Lung (tissue), 12 donors: ENCODE measurements around the gene SS18L1. TPM values are rescaled to one million over a fixed set of nuclear protein-coding genes. Genes with fewer than 3 reads are reported as not detected.

Source experiments
- ATAC-seq: fragments of 200-7000 bp; cut with Tn5 transposase; one replicate; pipeline ENCODE4 v1.9.1; 2020; ENCODE audit warnings: moderate number of reproducible peaks; ENCODE audit not compliant: insufficient read depth, low FRiP score
- DNase-seq, 3 donors: peaks; one replicate each; pipeline ENCODE4 v3.0.0-alpha.2; 2013 to 2017
- H3K27ac ChIP-seq, 2 donors: one replicate each; pipeline ENCODE4 v1.5.1; 2013; ENCODE audit warnings: mild to moderate bottlenecking in 2 of 2, moderate library complexity in 2 of 2, control low read depth in 1 of 2, inconsistent platforms in 1 of 2, low read depth in 1 of 2, low read length in 1 of 2
- H3K27me3 ChIP-seq, 3 donors: one replicate each; pipeline ENCODE4 v1.5.1; 2013; ENCODE audit warnings: low read length in 2 of 3; ENCODE audit not compliant: control insufficient read depth in 3 of 3, insufficient read depth in 3 of 3
- H3K36me3 ChIP-seq, 4 donors: one replicate each; pipeline ENCODE4 v1.5.1; 2013; ENCODE audit warnings: low read length in 4 of 4, mild to moderate bottlenecking in 1 of 4, moderate library complexity in 1 of 4; ENCODE audit not compliant: control insufficient read depth in 4 of 4, insufficient read depth in 4 of 4
- H3K4me1 ChIP-seq, 5 donors: one replicate each; pipeline ENCODE4 v1.5.1; 2013; ENCODE audit warnings: low read length in 5 of 5, mild to moderate bottlenecking in 2 of 5, moderate library complexity in 1 of 5; ENCODE audit not compliant: control insufficient read depth in 5 of 5, insufficient read depth in 5 of 5
- H3K4me3 ChIP-seq: one replicate; pipeline ENCODE4 v1.5.1; 2013; ENCODE audit warnings: mild to moderate bottlenecking, control low read depth, moderate library complexity
- H3K9ac ChIP-seq, 2 donors: one replicate each; pipeline ENCODE4 v1.5.1; 2013; ENCODE audit warnings: low read length in 2 of 2, control low read depth in 1 of 2; ENCODE audit not compliant: insufficient read depth in 1 of 2
- H3K9me3 ChIP-seq, 4 donors: one replicate each; pipeline ENCODE4 v1.5.1; 2013; ENCODE audit warnings: low read length in 3 of 4, mild to moderate bottlenecking in 1 of 4, moderate library complexity in 1 of 4; ENCODE audit not compliant: control insufficient read depth in 4 of 4, insufficient read depth in 3 of 4
- WGBS, 2 donors: extraction: QIAGEN DNeasy Blood & Tissue Kit; methylation state at CpG; one replicate each; pipeline ENCODE4 v1.1.7; 2013; 5-methylcytosine and 5-hydroxymethylcytosine counted together
- polyA plus RNA-seq, 2 donors: library from polyadenylated mRNA; stranded (reverse); fragments of 200-250 nt; gene quantifications; one replicate each; pipeline ENCODE4 v1.2.1, GENCODE V29; 2013
- total RNA-seq, 2 donors: library from RNA; depleted of rRNA in 1 of 2; stranded (reverse); fragments of >200 nt in 1 of 2; gene quantifications; one replicate each; pipeline ENCODE4 v1.2.1, GENCODE V29; 2014 to 2021
- TF ChIP-seq, protein P1 (sequence below): IDR thresholded peaks from 2 replicates; pipeline ENCODE4 v1.5.1; 2012; ENCODE audit warnings: mild to moderate bottlenecking; ENCODE audit errors: control extremely low read depth, extremely low read depth
- donor health status: control.
- donor health status: control.
- donor health status: Bipolar disorder and iron deficiency.
- donor health status: healthy.
- donor health status: DM: yes; HTN: yes; CAD: no.

Gene SS18L1
- total and polyA plus RNA-seq, 4 donors: 7.2 to 24.1 (median 14.9) TPM

DNA sequence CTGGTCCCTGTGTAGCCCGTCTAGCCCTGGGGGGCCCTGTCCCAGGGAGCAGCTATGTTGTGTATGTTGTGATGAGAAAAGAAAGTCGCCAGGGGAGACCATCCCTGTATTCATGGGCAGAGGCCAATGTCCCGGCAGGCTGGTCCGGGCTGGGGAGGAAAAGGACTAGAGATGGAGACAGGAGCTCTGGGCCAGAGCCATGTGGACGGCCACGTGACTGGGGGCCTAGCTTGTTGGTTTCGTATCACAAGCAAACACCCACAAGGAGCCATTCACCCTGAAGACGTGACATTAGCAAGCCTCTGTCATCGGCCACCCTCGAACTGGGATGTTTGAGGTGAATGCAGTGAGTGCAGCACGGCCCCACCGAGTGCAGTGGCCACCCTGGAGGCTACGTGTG, 79.4 kb downstream of the SS18L1 start:
- Histone ChIP-seq H3K27me3 (peaks cover 9 to 64% (median 16%) of the 10 kb centered on the region in 3 donors), H3K4me1 (peaks cover 0 to 10% (median 0%) of the 10 kb centered on the region in 5 donors), H3K4me3 (no peak overlapping the region), H3K9me3 (peaks cover 0 to 8% (median 0%) of the 10 kb centered on the region in 4 donors), H3K9ac (no peak overlapping the region), H3K36me3 (no peaks in the 10 kb centered on the region), H3K27ac (no peak overlapping the region)
- TF ChIP-seq, protein P1, sequence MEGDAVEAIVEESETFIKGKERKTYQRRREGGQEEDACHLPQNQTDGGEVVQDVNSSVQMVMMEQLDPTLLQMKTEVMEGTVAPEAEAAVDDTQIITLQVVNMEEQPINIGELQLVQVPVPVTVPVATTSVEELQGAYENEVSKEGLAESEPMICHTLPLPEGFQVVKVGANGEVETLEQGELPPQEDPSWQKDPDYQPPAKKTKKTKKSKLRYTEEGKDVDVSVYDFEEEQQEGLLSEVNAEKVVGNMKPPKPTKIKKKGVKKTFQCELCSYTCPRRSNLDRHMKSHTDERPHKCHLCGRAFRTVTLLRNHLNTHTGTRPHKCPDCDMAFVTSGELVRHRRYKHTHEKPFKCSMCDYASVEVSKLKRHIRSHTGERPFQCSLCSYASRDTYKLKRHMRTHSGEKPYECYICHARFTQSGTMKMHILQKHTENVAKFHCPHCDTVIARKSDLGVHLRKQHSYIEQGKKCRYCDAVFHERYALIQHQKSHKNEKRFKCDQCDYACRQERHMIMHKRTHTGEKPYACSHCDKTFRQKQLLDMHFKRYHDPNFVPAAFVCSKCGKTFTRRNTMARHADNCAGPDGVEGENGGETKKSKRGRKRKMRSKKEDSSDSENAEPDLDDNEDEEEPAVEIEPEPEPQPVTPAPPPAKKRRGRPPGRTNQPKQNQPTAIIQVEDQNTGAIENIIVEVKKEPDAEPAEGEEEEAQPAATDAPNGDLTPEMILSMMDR: no peak
- ATAC-seq (no peak), DNase-seq (no peak)
- 72 to 84% methylated on average over 13 of the region's 13 CpGs for WGBS, 2 donors

DNA sequence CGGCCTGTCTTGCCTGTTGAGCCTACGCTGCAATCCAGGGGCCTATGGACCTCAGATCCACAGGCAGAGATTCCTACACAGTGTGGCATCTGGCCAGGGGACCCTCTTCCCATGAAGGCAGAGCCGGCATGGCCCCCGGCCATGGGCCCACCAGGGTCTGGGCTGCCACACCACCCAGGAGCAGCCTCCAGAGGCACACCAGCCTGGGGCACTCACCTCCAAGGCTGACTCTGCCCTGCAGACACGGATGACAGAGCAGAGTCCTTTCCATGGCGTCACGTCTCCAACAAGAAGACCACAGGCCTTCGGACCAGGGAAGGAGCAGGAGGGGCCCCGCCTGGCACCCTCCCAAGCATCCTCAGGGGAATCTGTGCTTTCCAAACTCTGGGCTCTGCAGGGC, 80.0 kb downstream of the SS18L1 start:
- H3K4me1 ChIP-seq: peaks cover 0 to 10% (median 0%) of the 10 kb centered on the region in 5 donors
- H3K27ac ChIP-seq: no peak overlapping the region
- H3K36me3 ChIP-seq: no peaks in the 10 kb centered on the region
- H3K27me3 ChIP-seq: peaks cover 9 to 58% (median 10%) of the 10 kb centered on the region in 3 donors
- ATAC-seq: no peak
- peaks cover 0 to 5% (median 0%) of the 10 kb centered on the region in 4 donors for H3K9me3 ChIP-seq
- WGBS, 2 donors: 79 to 83% methylated on average over 9 of the region's 9 CpGs
- H3K9ac ChIP-seq: no peak overlapping the region
- no peak for DNase-seq
- TF ChIP-seq, protein P1: no peak
- H3K4me3 ChIP-seq: no peak overlapping the region

DNA sequence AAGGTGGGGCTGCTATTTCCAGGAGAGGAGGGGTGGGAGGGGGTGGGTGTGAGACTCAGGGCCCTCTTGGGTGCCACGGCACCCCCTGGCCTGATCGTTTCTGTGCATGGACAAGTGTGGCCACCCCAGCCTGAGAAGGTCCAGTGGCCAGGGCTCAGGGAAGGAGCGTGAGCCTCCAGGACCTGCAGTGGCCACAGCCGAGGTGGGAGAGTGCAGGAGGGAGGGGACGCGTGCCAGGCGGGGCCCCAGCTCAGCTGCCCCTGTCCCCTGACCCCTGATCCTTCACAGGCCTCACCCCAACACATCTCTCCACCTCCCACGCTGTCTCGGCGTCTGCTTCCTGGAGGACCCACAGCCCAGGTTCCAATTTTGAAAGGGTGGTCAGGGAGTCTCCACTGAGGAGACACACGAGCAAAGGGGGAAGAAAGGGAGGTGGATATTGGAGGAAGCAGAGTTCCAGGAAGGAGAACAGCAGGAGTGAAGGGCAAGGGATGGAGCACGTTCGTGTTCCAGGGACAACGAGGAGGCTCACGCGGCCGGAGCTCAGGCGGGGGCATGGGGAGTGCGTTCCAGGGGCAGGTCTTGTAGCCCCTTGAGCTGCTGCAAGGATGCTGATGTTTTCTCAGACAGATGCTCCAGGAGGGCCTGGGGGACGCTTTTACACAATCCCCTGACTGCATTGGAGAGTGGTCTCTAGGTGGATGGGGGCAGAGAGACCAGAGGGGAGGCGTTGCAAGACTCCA, 80.7 kb downstream of the SS18L1 start:
- Histone ChIP-seq H3K36me3 (no peaks in the 10 kb centered on the region), H3K4me3 (no peak overlapping the region), H3K27me3 (peaks cover 9 to 51% (median 9%) of the 10 kb centered on the region in 3 donors), H3K9ac (no peak overlapping the region), H3K27ac (no peak overlapping the region), H3K4me1 (peaks cover 0 to 8% (median 0%) of the 10 kb centered on the region in 5 donors), H3K9me3 (peaks cover 0 to 5% (median 0%) of the 10 kb centered on the region in 4 donors)
- DNase-seq: no peak
- TF ChIP-seq, protein P1: no peak
- WGBS, 2 donors: 56 to 70% methylated on average over 20 to 21 of the region's 21 CpGs
- ATAC-seq: no peak
